GM12872 (cell line): ENCODE measurements around the gene SMYD3.

Experiments used
- CTCF ChIP-seq: IDR thresholded peaks from 3 replicates; pipeline ENCODE4 v1.5.1; 2011; ENCODE audit warnings: low read depth, mild to moderate bottlenecking, low read length, moderate library complexity; ENCODE audit not compliant: insufficient read depth

Gene SMYD3

GRCh38 chr1:245895455-245895959, 611.6 kb downstream of the SMYD3 start:
- no peak for TF ChIP-seq CTCF

GRCh38 chr1:245894843-245895242, 612.2 kb downstream of the SMYD3 start:
- TF ChIP-seq CTCF: no peak

GRCh38 chr1:245893025-245893424, 614.1 kb downstream of the SMYD3 start:
- no peak for TF ChIP-seq CTCF

- peak; percentile 59 for TF ChIP-seq CTCF
Observed at GRCh38 chr1:245888809-245889208, 618.3 kb downstream of the SMYD3 start.

- TF ChIP-seq CTCF: no peak
Observed at GRCh38 chr1:245887829-245888228, 619.2 kb downstream of the SMYD3 start.

- TF ChIP-seq CTCF: no peak
Observed at GRCh38 chr1:245881767-245882391, 625.2 kb downstream of the SMYD3 start.

GRCh38 chr1:245880754-245881403, 626.2 kb downstream of the SMYD3 start:
- TF ChIP-seq CTCF: no peak
